ENCODE results near the gene AQP12B.

The AQP12B gene

GRCh38 chr2:240713928-240714746, 31.5 kb upstream of the AQP12B start:
- no peak for TF ChIP-seq GATA1 (IDR thresholded peaks at IDR 0.05; ENCODE audit: low read depth, low read length)
- no peak for TF ChIP-seq POLR2A (IDR thresholded peaks at IDR 0.05; ENCODE audit: low read length)
- no peak for DNase-seq

GRCh38 chr2:240713071-240713927, 30.6 kb upstream of the AQP12B start:
- no peak for TF ChIP-seq POLR2A (IDR thresholded peaks at IDR 0.05; ENCODE audit: low read length)
- no peak for DNase-seq

GRCh38 chr2:240712121-240712520, 29.4 kb upstream of the AQP12B start:
- TF ChIP-seq GATA1 (IDR thresholded peaks at IDR 0.05; ENCODE audit: low read depth, low read length) (no peak), POLR2A (IDR thresholded peaks at IDR 0.05; ENCODE audit: low read length) (no peak)
- no peak for DNase-seq

- no peak for DNase-seq
- TF ChIP-seq POLR2A (IDR thresholded peaks at IDR 0.05; ENCODE audit: low read length) = no peak
- no peak for TF ChIP-seq GATA1 (IDR thresholded peaks at IDR 0.05; ENCODE audit: low read depth, low read length)
These were observed 29.0 kb upstream of the AQP12B start for GRCh38 chr2:240711701-240712100.

GRCh38 chr2:240711296-240711695, 28.6 kb upstream of the AQP12B start:
- no peak for TF ChIP-seq POLR2A (IDR thresholded peaks at IDR 0.05; ENCODE audit: low read length)
- no peak for TF ChIP-seq GATA1 (IDR thresholded peaks at IDR 0.05; ENCODE audit: low read depth, low read length)

GRCh38 chr2:240708457-240708856, 25.8 kb upstream of the AQP12B start:
- DNase-seq = no peak
- TF ChIP-seq GATA1 (IDR thresholded peaks at IDR 0.05; ENCODE audit: low read depth, low read length) (no peak), POLR2A (IDR thresholded peaks at IDR 0.05; ENCODE audit: low read length) (no peak)

More at GRCh38 chr2:240711296-240711695, 28.6 kb upstream of the AQP12B start:
- DNase-seq = no peak

GRCh38 chr2:240707821-240708220, 25.1 kb upstream of the AQP12B start:
- TF ChIP-seq POLR2A (IDR thresholded peaks at IDR 0.05; ENCODE audit: low read length) = no peak
- TF ChIP-seq GATA1 (IDR thresholded peaks at IDR 0.05; ENCODE audit: low read depth, low read length) = no peak
- no peak for DNase-seq

GRCh38 chr2:240707043-240707756, 24.5 kb upstream of the AQP12B start:
- TF ChIP-seq GATA1 (IDR thresholded peaks at IDR 0.05; ENCODE audit: low read depth, low read length) (no peak), POLR2A (IDR thresholded peaks at IDR 0.05; ENCODE audit: low read length) (no peak)
- DNase-seq = no peak

- no peak for DNase-seq
- TF ChIP-seq POLR2A (IDR thresholded peaks at IDR 0.05; ENCODE audit: low read length) (no peak), GATA1 (IDR thresholded peaks at IDR 0.05; ENCODE audit: low read depth, low read length) (no peak)
These were observed 22.6 kb upstream of the AQP12B start for GRCh38 chr2:240705204-240705791.

GRCh38 chr2:240704651-240705050, 22.0 kb upstream of the AQP12B start:
- TF ChIP-seq GATA1 (IDR thresholded peaks at IDR 0.05; ENCODE audit: low read depth, low read length) (no peak), POLR2A (IDR thresholded peaks at IDR 0.05; ENCODE audit: low read length) (no peak)
- DNase-seq = no peak

GRCh38 chr2:240703417-240704341, 21.0 kb upstream of the AQP12B start:
- no peak for DNase-seq
- TF ChIP-seq GATA1 (IDR thresholded peaks at IDR 0.05; ENCODE audit: low read depth, low read length) (no peak), POLR2A (IDR thresholded peaks at IDR 0.05; ENCODE audit: low read length) (no peak)

- DNase-seq = no peak
- no peak for TF ChIP-seq GATA1 (IDR thresholded peaks at IDR 0.05; ENCODE audit: low read depth, low read length)
- no peak for TF ChIP-seq POLR2A (IDR thresholded peaks at IDR 0.05; ENCODE audit: low read length)
These were observed 19.9 kb upstream of the AQP12B start for GRCh38 chr2:240702640-240703011.
